Glutamatergic neuron (in vitro differentiated cells): ENCODE data around the gene KRT36. TPM values are rescaled to one million over a fixed set of nuclear protein-coding genes. Genes with fewer than 3 reads are reported as not detected.

Source experiments
- DNase-seq: peaks from one replicate; pipeline ENCODE4 v3.0.0; 2022
- H3K27ac Mint-ChIP-seq: one replicate; pipeline ENCODE4 v1.8.0; 2020; ENCODE audit warnings: mild to moderate bottlenecking, mixed read lengths, inconsistent platforms; ENCODE audit not compliant: unreplicated experiment
- H3K27me3 Mint-ChIP-seq: one replicate; pipeline ENCODE4 v1.8.0; 2020; ENCODE audit warnings: mild to moderate bottlenecking, moderate library complexity, mixed read lengths, inconsistent platforms; ENCODE audit not compliant: unreplicated experiment
- H3K36me3 Mint-ChIP-seq: one replicate; pipeline ENCODE4 v1.8.0; 2020; ENCODE audit warnings: mild to moderate bottlenecking, mixed read lengths, inconsistent platforms; ENCODE audit not compliant: unreplicated experiment
- H3K4me1 Mint-ChIP-seq: one replicate; pipeline ENCODE4 v1.8.0; 2020; ENCODE audit warnings: mild to moderate bottlenecking, low read depth, mixed read lengths, inconsistent platforms; ENCODE audit not compliant: unreplicated experiment
- H3K4me3 Mint-ChIP-seq: one replicate; pipeline ENCODE4 v1.8.0; 2020; ENCODE audit warnings: mild to moderate bottlenecking, mixed read lengths, inconsistent platforms; ENCODE audit not compliant: unreplicated experiment
- H3K9me3 Mint-ChIP-seq: one replicate; pipeline ENCODE4 v1.8.0; 2020; ENCODE audit warnings: mild to moderate bottlenecking, moderate library complexity, mixed read lengths, inconsistent platforms; ENCODE audit not compliant: unreplicated experiment
- CTCF ChIP-seq: fragments of 200-600 bp; sonication (generic); IDR thresholded peaks from one replicate; pipeline ENCODE4 v1.5.0; 2021; ENCODE audit not compliant: partially characterized antibody, unreplicated experiment
- total RNA-seq: library from RNA; stranded (reverse); fragmentation: NEBNext Ultra II Directional; extraction: Animal tissue kit (Norgen Biotek cat#: 25700); gene quantifications from one replicate; pipeline ENCODE4 v1.2.1, GENCODE V29; 2021; ENCODE audit not compliant: unreplicated experiment

Gene KRT36
- total RNA-seq, 1 donor from 2014 or later = not detected

- H3K4me3 Mint-ChIP-seq = no peak overlapping the region
- no peak for TF ChIP-seq CTCF
- H3K27ac Mint-ChIP-seq = no peak overlapping the region
- no peak for DNase-seq
- H3K27me3 Mint-ChIP-seq = no peaks in the 10 kb centered on the region
- no peaks in the 10 kb centered on the region for H3K4me1 Mint-ChIP-seq
- H3K9me3 Mint-ChIP-seq = no peaks in the 10 kb centered on the region
- H3K36me3 Mint-ChIP-seq = no peaks in the 10 kb centered on the region
These were observed 27.0 kb downstream of the KRT36 start for GRCh38 chr17:41462705-41463104.

- Mint-ChIP-seq H3K36me3 (no peaks in the 10 kb centered on the region), H3K4me1 (no peaks in the 10 kb centered on the region), H3K27me3 (peaks cover 3% of the 10 kb centered on the region), H3K4me3 (no peak overlapping the region), H3K27ac (no peak overlapping the region), H3K9me3 (no peaks in the 10 kb centered on the region)
- no peak for DNase-seq
- TF ChIP-seq CTCF = no peak
These were observed 32.0 kb downstream of the KRT36 start for GRCh38 chr17:41457676-41458075.

- Mint-ChIP-seq H3K4me1 (no peaks in the 10 kb centered on the region), H3K27me3 (peaks cover 3% of the 10 kb centered on the region), H3K27ac (no peak overlapping the region), H3K9me3 (no peaks in the 10 kb centered on the region), H3K36me3 (no peaks in the 10 kb centered on the region), H3K4me3 (no peak overlapping the region)
- DNase-seq = no peak
- no peak for TF ChIP-seq CTCF
These were observed 33.5 kb downstream of the KRT36 start for GRCh38 chr17:41456204-41456603.

GRCh38 chr17:41455236-41455635, 34.5 kb downstream of the KRT36 start:
- Mint-ChIP-seq H3K27me3 (peaks cover 3% of the 10 kb centered on the region), H3K9me3 (no peaks in the 10 kb centered on the region), H3K36me3 (no peaks in the 10 kb centered on the region), H3K27ac (no peak overlapping the region), H3K4me1 (no peaks in the 10 kb centered on the region), H3K4me3 (no peak overlapping the region)
- no peak for TF ChIP-seq CTCF
- DNase-seq = no peak

GRCh38 chr17:41453066-41453465, 36.6 kb downstream of the KRT36 start:
- H3K27ac Mint-ChIP-seq = no peak overlapping the region
- DNase-seq = no peak
- TF ChIP-seq CTCF = no peak
- no peak overlapping the region for H3K4me3 Mint-ChIP-seq
- no peaks in the 10 kb centered on the region for H3K9me3 Mint-ChIP-seq
- no peaks in the 10 kb centered on the region for H3K4me1 Mint-ChIP-seq
- peaks cover 3% of the 10 kb centered on the region for H3K27me3 Mint-ChIP-seq
- H3K36me3 Mint-ChIP-seq = no peaks in the 10 kb centered on the region
